Measurements from ENCODE around the gene MEF2C. TPM values are rescaled to one million over a fixed set of nuclear protein-coding genes. Genes with fewer than 3 reads are reported as not detected.
A peak's percentile ranks its signal among the peaks of the same experiment; 100 is the strongest.

The MEF2C gene
- polyA plus RNA-seq, 1 donor from 2014 or later, result 30.2 TPM

DNA sequence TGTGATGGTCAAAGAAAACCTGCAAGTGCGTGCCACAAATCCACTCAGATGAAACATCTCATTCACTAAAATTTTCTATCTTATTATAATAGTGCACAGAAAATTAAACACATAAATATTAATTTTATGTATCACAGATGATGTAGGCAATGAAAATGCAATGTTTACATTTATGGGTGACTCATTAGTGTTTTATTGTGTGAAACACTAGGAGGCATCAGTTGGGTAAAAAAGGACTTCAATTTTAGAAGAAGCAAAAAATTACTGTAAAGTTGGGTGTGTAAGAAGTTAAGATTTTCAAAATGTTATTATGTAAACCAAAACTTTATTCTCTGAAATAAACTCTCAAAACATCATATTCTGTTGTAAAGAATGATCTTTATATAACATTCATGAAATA lies 4.0 kb downstream of the MEF2C start:
- Histone ChIP-seq H3K27ac (ENCODE audit: low read length) (no peak overlapping the region), H3K4me3 (ENCODE audit: low read length) (peak overlapping the region; percentile 32)
- no peak for TF ChIP-seq POLR2AphosphoS5 (IDR thresholded peaks at IDR 0.05)
- no peak for TF ChIP-seq EP300 (conservative IDR thresholded peaks at IDR 0.05; ENCODE audit: poor library complexity, severe bottlenecking)
- TF ChIP-seq EZH2 (IDR thresholded peaks at IDR 0.05; ENCODE audit: borderline replicate concordance, insufficient read depth, low read length, poor library complexity, severe bottlenecking), result no peak
- TF ChIP-seq, protein P1, sequence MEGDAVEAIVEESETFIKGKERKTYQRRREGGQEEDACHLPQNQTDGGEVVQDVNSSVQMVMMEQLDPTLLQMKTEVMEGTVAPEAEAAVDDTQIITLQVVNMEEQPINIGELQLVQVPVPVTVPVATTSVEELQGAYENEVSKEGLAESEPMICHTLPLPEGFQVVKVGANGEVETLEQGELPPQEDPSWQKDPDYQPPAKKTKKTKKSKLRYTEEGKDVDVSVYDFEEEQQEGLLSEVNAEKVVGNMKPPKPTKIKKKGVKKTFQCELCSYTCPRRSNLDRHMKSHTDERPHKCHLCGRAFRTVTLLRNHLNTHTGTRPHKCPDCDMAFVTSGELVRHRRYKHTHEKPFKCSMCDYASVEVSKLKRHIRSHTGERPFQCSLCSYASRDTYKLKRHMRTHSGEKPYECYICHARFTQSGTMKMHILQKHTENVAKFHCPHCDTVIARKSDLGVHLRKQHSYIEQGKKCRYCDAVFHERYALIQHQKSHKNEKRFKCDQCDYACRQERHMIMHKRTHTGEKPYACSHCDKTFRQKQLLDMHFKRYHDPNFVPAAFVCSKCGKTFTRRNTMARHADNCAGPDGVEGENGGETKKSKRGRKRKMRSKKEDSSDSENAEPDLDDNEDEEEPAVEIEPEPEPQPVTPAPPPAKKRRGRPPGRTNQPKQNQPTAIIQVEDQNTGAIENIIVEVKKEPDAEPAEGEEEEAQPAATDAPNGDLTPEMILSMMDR (IDR thresholded peaks at IDR 0.05; ENCODE audit: poor library complexity, severe bottlenecking), result no peak
- TF ChIP-seq MXI1 (conservative IDR thresholded peaks at IDR 0.05; ENCODE audit: poor library complexity, severe bottlenecking), result no peak
- TF ChIP-seq RAD21 (conservative IDR thresholded peaks at IDR 0.05), result no peak
- no peak for TF ChIP-seq REST (IDR thresholded peaks at IDR 0.05; ENCODE audit: borderline replicate concordance)
- TF ChIP-seq TAF1 (IDR thresholded peaks at IDR 0.05; ENCODE audit: low read depth), result no peak
- TF ChIP-seq SMC3 (conservative IDR thresholded peaks at IDR 0.05; ENCODE audit: poor library complexity), result no peak

DNA sequence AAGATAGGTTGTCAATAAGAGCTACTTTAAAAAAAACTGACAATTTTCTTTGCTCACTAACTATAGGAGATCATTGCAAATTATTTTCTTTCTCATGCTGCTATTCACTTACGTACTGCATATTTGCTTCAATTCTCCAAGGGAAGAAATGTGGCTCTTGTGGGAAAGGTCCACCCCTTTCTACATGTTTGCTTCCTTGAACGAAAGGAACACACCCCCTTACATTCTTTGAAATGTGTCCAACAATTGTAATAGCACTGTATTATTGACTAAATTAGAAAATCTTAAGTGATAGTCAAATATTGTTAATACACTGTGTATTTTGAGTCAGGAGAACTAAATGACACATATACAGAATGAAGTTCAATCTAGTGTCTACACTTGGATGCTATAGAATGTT lies 5.2 kb downstream of the MEF2C start:
- no peak overlapping the region for H3K4me2 ChIP-seq (ENCODE audit: low read length)

More for the DNA sequence above, 4.0 kb downstream of the MEF2C start:
- Histone ChIP-seq H3K4me2 (ENCODE audit: low read length) (no peak overlapping the region), H3K27me3 (ENCODE audit: insufficient read depth, low read depth, low read length) (no peaks in the 10 kb centered on the region), H4K20me1 (ENCODE audit: insufficient read depth) (no peaks in the 10 kb centered on the region), H3F3A (ENCODE audit: insufficient read depth, low read length, poor library complexity, severe bottlenecking) (no peaks in the 10 kb centered on the region), H3K36me3 (ENCODE audit: insufficient read depth, low read length) (no peaks in the 10 kb centered on the region), H2AFZ (ENCODE audit: low read depth, low read length) (no peak overlapping the region), H3K9me3 (ENCODE audit: low read length) (no peaks in the 10 kb centered on the region), H3K9ac (ENCODE audit: low read length) (no peak overlapping the region), H3K79me2 (replicated peaks; ENCODE audit: insufficient read depth, low read length) (no peaks in the 10 kb centered on the region), H3K9me2 (ENCODE audit: insufficient read depth, low read length) (no peaks in the 10 kb centered on the region)

More for the DNA sequence above, 5.2 kb downstream of the MEF2C start:
- no peak overlapping the region for H3K9ac ChIP-seq (ENCODE audit: low read length)
- no peaks in the 10 kb centered on the region for H3K27me3 ChIP-seq (ENCODE audit: insufficient read depth, low read depth, low read length)
- no peaks in the 10 kb centered on the region for H3K36me3 ChIP-seq (ENCODE audit: insufficient read depth, low read length)
- H3F3A ChIP-seq (ENCODE audit: insufficient read depth, low read length, poor library complexity, severe bottlenecking), result no peaks in the 10 kb centered on the region
- no peaks in the 10 kb centered on the region for H3K79me2 ChIP-seq (replicated peaks; ENCODE audit: insufficient read depth, low read length)
- H3K9me3 ChIP-seq (ENCODE audit: low read length), result no peaks in the 10 kb centered on the region
- TF ChIP-seq TAF1 (IDR thresholded peaks at IDR 0.05; ENCODE audit: low read depth) (no peak), EP300 (conservative IDR thresholded peaks at IDR 0.05; ENCODE audit: poor library complexity, severe bottlenecking) (no peak), POLR2AphosphoS5 (IDR thresholded peaks at IDR 0.05) (no peak), EZH2 (IDR thresholded peaks at IDR 0.05; ENCODE audit: borderline replicate concordance, insufficient read depth, low read length, poor library complexity, severe bottlenecking) (no peak), MXI1 (conservative IDR thresholded peaks at IDR 0.05; ENCODE audit: poor library complexity, severe bottlenecking) (no peak), RAD21 (conservative IDR thresholded peaks at IDR 0.05) (no peak), REST (IDR thresholded peaks at IDR 0.05; ENCODE audit: borderline replicate concordance) (no peak), SMC3 (conservative IDR thresholded peaks at IDR 0.05; ENCODE audit: poor library complexity) (no peak)
- TF ChIP-seq, protein P1 (IDR thresholded peaks at IDR 0.05; ENCODE audit: poor library complexity, severe bottlenecking), result no peak
- peak overlapping the region; percentile 21 for H3K4me3 ChIP-seq (ENCODE audit: low read length)
- H3K27ac ChIP-seq (ENCODE audit: low read length), result no peak overlapping the region
- no peak overlapping the region for H2AFZ ChIP-seq (ENCODE audit: low read depth, low read length)
- H3K9me2 ChIP-seq (ENCODE audit: insufficient read depth, low read length), result no peaks in the 10 kb centered on the region
- no peaks in the 10 kb centered on the region for H4K20me1 ChIP-seq (ENCODE audit: insufficient read depth)
